RPMI7951 (cell line): ENCODE results near the gene LCN12. TPM values are rescaled to one million over a fixed set of nuclear protein-coding genes. Genes with fewer than 3 reads are reported as not detected.
A peak's percentile ranks its signal among the peaks of the same experiment; 100 is the strongest.

Experiments used
- DNase-seq: peaks from one replicate; pipeline ENCODE4 v3.0.0-alpha.2; 2012; ENCODE audit warnings: low read depth
- total RNA-seq: library from RNA; depleted of rRNA; stranded (reverse); fragments of >200 nt; shearing (Covaris generic); gene quantifications from 2 replicates; pipeline ENCODE4 v1.2.3, GENCODE V29; 2014

LCN12 gene
- total RNA-seq, 1 experiment from 2014 or later, result not detected

- DNase-seq, result peak; percentile 68
Measured at GRCh38 chr9:136974817-136975535, 22.9 kb downstream of the LCN12 start.

GRCh38 chr9:136975644-136976043 is 23.6 kb downstream of the LCN12 start:
- peak; percentile 65 for DNase-seq

DNA sequence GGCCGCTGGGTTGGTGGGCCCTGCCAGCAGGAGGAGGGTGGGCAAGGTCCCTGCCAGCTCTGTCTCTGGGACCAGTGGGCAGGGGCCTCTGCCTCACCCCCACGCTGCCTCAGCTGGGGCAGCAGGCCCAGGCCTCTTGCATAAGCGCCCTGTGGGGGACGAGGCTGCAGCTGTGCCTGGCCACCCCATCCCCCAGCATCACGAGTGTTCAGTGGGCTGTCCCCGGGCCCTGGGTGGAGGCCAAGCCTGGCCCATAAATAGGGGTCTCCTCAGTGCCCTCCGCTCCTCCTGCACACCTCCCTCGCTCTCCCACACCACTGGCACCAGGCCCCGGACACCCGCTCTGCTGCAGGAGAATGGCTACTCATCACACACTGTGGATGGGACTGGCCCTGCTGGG is 25.1 kb downstream of the LCN12 start, which contains the start of gene PTGDS:
PTGDS (plus strand) TSS at position 282 of the 400 bp plus-strand sequence; CDS start at position 357, 75 bp downstream.
- DNase-seq, result no peak

- no peak for DNase-seq
Measured at GRCh38 chr9:136977649-136978072, 25.6 kb downstream of the LCN12 start.

DNA sequence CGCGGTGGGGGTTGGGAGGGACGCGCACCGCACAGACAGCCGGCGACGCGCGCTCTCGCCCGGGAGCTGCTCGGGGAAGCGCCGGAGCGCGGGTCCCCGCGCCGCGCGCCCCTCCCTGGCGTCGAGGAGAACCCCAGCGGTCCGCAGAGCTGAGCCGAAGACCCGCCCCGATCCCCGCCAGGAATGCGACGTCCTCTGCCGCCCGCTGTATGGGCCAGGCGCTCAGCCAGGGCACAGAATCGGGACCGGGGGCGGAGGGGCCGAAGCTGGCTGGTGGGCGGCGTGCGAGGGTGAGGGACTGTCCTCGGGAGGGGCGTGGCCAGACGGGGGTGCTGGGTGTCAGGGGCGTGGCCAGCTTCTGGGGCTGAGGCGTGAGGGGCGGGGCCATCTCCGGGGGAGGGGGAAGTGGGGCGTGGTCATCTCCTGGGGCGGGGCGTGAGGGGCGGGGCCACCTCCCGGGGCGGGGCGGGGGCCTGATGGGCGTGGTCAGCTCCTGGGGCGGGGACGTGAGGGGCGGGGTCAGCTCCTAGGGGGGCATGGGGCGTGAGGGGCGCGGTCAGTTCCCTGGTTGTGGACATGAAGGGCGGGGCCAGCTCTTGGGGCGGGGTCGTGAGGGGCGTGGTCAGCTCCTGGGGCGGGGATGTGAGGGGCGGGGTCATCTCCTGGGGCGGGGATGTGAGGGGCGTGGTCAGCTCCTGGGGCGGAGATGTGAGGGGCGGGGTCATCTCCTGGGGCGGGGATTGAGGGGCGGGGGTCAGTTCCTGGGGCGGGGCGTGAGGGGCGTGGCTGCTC is 26.2 kb downstream of the LCN12 start:
- no peak for DNase-seq

DNA sequence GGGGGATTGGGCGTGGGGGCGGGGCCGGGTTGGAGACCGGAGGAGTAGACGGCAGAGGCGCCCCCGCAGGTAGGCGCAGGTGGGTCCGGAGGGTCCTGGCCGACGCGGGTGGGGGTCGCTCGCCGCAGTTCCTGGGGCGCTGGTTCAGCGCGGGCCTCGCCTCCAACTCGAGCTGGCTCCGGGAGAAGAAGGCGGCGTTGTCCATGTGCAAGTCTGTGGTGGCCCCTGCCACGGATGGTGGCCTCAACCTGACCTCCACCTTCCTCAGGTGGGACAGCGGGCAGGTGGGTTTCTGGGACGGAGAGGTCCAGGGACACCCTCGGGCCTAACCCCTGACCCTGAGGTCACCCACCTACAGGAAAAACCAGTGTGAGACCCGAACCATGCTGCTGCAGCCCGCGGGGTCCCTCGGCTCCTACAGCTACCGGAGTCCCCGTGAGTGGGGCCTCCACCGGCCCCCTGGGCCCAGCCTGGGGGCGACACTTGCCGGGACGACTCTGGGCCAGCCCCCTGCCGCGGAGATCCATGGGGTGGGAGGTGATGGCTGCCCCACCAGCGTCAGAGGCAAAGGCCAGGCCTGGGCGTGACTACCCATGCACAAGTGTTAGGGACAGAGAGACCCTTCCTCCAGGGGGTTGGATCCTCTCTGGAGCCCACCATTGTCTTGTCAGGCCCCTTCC is 26.9 kb downstream of the LCN12 start:
- no peak for DNase-seq

DNA sequence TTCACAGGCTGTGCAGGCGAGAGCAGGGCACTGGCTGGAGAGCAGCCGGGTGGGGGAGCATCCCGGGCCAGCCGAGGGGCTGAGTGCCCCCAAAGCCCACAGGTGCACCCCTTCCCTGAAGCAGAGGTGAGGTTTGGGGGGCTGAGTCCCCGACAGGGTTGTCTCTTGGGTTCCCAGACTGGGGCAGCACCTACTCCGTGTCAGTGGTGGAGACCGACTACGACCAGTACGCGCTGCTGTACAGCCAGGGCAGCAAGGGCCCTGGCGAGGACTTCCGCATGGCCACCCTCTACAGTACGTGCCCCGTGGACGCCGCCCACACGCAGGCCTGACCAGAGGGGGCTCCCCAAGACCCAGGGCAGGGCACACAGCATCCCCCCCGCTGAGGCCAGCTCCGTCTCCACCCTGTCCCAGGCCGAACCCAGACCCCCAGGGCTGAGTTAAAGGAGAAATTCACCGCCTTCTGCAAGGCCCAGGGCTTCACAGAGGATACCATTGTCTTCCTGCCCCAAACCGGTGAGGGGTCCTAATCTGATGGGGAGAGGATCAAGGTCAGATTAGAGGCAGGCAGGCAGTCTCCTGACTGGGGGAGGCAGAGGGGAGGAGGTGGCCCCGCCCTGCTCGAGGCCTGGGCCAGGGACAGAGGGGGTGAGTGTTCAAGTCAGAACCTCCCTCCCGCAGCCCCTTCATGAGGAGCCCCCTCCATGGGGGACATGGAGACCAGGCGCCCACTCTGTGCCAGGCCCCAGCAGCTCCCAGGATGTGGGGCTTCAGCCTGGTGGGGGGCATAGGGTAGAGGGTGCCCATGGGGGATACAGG is 27.9 kb downstream of the LCN12 start:
- DNase-seq, result no peak

DNA sequence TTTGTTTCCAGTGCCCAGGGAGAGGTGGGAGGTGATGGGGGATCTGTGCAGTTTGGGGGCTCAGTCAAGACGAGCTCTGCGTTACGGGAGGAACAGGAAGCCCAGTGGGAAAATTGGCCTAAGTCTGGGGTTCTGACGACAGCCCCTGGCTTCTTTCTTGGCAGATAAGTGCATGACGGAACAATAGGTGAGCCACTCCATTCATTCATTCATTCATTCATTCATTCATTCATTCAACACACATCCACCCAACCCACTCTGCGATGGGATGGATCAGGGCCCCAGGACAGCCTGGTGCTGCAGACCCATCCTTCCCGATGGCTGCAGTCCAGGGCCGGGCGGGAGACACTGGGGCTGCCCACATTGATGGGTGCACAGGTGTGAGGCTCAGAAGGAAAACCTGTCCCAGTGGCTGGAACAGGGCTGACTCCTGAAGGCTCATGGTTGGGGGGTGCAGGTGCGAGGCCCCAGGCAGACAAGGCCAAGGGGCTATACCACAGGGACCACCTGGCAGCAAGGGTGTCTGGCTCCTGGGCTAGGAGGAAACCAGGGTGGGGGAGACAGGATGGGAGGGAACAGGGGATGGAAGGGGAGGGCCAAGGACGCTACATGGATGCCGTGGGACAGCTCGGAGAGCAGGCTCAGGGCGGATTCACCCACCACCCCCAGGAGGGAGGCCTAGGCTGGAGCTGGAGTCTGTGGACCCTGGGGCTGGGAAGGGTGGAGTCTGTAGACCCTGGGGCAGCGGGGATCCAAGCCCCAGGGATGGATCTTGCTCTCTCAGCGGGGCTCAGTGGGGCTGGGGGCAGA is 28.8 kb downstream of the LCN12 start:
- DNase-seq, result no peak

DNA sequence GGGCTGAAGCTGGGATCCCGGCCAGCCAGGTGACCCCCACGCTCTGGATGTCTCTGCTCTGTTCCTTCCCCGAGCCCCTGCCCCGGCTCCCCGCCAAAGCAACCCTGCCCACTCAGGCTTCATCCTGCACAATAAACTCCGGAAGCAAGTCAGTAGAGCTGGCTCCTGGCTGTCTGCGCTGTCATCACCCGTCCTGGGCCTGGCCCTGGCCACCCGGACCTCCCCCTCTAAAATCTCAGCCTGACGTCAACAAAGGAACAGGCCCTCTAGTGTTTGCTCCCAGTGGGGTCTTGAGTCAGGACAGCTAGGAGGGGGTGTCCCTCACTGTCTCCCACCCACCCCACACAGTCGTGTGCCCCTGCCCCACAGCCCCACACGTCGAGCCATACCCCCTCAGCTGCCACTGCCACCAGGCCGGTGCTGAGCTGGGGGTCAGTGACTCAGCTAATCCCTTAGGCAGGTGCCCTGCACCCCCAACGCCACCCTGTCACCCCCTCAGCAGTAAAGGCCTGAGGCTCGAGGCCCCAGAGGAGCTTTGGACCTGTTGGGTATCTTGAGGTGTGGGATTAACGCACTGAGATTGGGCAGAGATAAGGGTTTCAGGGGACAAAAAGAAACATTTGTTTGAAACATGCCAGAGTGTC is 29.6 kb downstream of the LCN12 start:
- no peak for DNase-seq

- no peak for DNase-seq
Measured at GRCh38 chr9:136982232-136983051, 30.4 kb downstream of the LCN12 start, which contains the start of gene LCNL1. LCNL1 (plus strand) TSS chr9:136982993; CDS start chr9:136983587, 594 bp downstream.

DNA sequence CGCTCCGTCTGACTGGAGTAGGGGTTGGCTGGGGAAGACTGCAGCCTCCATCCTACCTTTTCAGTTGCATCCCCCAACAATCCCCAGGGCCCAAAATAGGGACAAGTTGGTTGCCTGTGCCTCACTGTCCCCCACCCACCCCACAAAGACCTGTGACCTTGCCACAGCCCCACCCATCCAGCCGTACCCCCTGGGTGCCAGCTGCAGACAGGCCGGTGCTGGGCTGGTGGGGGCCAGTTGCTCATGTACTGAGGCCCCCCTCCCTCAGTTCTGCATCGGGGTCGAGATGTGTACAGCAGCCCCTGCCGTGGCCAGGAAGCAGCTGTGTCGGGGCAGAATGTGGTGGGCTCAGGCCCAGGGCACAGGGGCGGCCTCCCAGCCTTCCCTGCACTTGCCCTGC is 31.1 kb downstream of the LCN12 start:
- no peak for DNase-seq

GRCh38 chr9:136983656-136984314 is 31.7 kb downstream of the LCN12 start:
- DNase-seq, result no peak

DNA sequence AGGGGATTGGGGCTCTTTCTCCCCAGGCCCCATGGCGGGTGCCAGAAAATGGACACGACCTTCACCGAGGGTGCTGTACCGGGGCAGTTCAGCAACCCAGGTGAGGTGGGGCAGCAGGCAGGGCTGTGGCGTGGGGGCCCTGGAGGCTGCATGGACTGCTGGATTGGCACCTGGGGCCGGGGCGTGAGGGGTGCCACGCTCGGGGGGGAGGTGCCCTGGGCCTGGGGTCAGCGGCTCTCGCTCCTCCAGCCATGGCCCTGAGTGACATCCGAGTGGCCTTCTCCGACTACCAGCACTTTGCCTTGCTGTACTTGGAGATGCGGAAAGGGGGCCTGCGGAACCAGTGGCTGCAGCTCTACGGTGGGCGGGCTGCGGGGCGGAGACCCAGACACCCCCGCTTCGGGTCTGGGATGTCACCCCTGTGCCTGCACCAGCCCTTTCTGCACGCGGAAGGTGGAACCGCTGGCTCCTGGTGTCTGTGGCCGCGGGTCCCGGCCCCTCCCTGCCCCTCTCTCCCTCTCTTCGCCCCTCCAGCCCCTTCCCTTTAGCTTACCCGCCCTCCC is 32.5 kb downstream of the LCN12 start:
- no peak for DNase-seq

DNA sequence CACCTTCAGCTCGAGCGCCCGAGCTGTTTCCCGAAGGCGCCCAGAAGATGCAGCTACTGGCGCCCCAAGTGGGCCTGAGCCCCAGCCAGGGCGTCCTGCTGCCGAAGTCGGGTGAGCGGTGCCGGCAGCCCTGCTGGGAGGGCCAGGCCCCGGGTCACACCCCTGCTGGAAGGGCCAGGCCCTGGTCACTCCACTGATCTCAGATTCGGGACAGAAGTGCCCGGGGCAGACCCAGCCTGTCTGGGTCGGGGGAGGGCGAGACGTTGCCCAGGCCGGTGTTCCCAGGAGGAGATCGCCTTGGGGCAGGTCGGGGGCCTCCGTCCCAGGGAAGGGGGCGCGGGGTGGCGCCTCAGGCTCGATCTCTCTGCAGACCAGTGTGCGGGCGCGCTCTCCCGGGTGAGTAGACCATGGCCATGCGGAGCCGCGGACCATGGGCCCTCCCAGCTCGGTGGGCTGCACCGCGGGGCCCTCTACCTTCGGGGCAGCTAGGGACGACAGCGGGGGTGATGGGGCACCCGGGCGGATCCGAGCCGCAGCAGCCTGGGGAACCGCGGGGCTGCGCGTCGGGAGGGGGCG is 33.0 kb downstream of the LCN12 start:
- DNase-seq, result no peak

DNA sequence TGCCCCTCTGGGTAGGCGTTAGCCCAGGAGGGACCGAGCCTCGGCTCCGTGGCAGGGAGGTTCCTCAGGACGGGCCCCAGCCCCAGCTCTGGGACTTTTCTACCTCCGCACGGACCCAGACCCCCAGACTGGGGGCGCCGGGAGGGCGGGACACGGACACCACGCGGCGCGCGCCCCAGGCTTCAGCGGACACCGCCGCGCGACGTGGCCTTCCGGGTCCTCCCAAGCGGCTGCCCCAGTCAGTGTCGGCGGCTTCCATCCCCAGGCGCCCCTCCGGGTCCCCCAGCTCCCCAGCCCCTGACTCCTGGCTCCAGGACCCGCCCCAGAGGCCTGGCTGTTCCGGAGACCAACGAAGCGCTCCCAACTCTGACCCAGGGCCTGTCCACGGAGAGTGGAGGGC is 33.8 kb downstream of the LCN12 start:
- no peak for DNase-seq

- no peak for DNase-seq
Measured at GRCh38 chr9:136988872-136989271, 36.8 kb downstream of the LCN12 start.

GRCh38 chr9:136990242-136990911 is 38.3 kb downstream of the LCN12 start:
- DNase-seq, result no peak
